B cell (primary cell): Measurements from ENCODE around the gene URGCP. TPM values are rescaled to one million over a fixed set of nuclear protein-coding genes. Genes with fewer than 3 reads are reported as not detected.

Experiments used
- ATAC-seq: fragments of 200-7000 bp; cut with Tn5 transposase; one replicate; pipeline ENCODE4 v1.10.0; 2021; ENCODE audit warnings: low read depth, mild to moderate bottlenecking, moderate number of reproducible peaks, moderate library complexity
- CTCF ChIA-PET: fragments of 350-600 bp; sonication (Branson Sonifier 250); formaldehyde crosslinking; loops from one replicate; lab custom pipeline; 2021; ENCODE audit warnings: antibody characterized with exemption, inconsistent platforms; lab: Charles Lee
- POLR2A ChIA-PET: fragments of 350-600 bp; sonication (Branson Sonifier 250); formaldehyde crosslinking; loops from one replicate; lab custom pipeline; 2021; ENCODE audit warnings: antibody characterized with exemption; lab: Charles Lee
- DNase-seq: peaks from one replicate; pipeline ENCODE4 v3.0.0; 2013
- H2AFZ ChIP-seq: 2 replicates; pipeline ENCODE4 v1.6.1; 2012; ENCODE audit warnings: mild to moderate bottlenecking, low read depth, low read length; ENCODE audit not compliant: insufficient read depth, poor library complexity, severe bottlenecking
- H3K27ac ChIP-seq, 2 donors: 1 replicate in 1 of 2; 2 replicates in 1 of 2; pipeline ENCODE4 v1.5.1; 2012 to 2013; ENCODE audit warnings: low read length in 2 of 2, mild to moderate bottlenecking in 2 of 2, moderate library complexity in 1 of 2
- H3K27me3 ChIP-seq, 4 experiments: fragments of 200-600 bp in 1 of 4; sonication (generic) in 1 of 4; replicated peaks in 1 of 4; 1 replicate in 2 of 4; 2 replicates in 2 of 4; pipeline versions ENCODE4 v1.6.1 to v1.7.0; 2013 to 2016; ENCODE audit warnings: low read length in 3 of 4, mild to moderate bottlenecking in 2 of 4, mixed read lengths in 1 of 4, moderate library complexity in 1 of 4; ENCODE audit not compliant: insufficient read depth in 4 of 4, control insufficient read depth in 3 of 4; ENCODE audit errors: control extremely low read depth in 1 of 4
- H3K36me3 ChIP-seq, 2 experiments: replicated peaks in 1 of 2; 1 replicate in 1 of 2; 2 replicates in 1 of 2; pipeline versions ENCODE4 v1.6.1 to v1.7.1; 2013; ENCODE audit warnings: low read length in 1 of 2; ENCODE audit not compliant: insufficient read depth in 2 of 2, control insufficient read depth in 1 of 2; ENCODE audit errors: control extremely low read depth in 1 of 2, extremely low read depth in 1 of 2
- H3K4me1 ChIP-seq, 2 donors: fragments of 200-600 bp in 1 of 2; sonication (generic) in 1 of 2; 1 replicate in 1 of 2; 2 replicates in 1 of 2; pipeline versions ENCODE4 v1.5.1 to v1.6.1; 2013 to 2017; ENCODE audit warnings: low read length in 2 of 2; ENCODE audit not compliant: control insufficient read depth in 2 of 2, insufficient read depth in 2 of 2
- H3K4me2 ChIP-seq: replicated peaks from 2 replicates; pipeline ENCODE3; 2012; ENCODE audit warnings: mild to moderate bottlenecking, low read depth, low read length; ENCODE audit not compliant: poor library complexity, severe bottlenecking
- H3K4me3 ChIP-seq, 5 experiments: fragments of 200-600 bp in 1 of 5; sonication (generic) in 1 of 5; 1 replicate in 3 of 5; 2 replicates in 2 of 5; pipeline versions ENCODE4 v1.5.1 to v1.7.0; 2011 to 2016; ENCODE audit warnings: low read length in 4 of 5, mild to moderate bottlenecking in 4 of 5, low read depth in 2 of 5, control low read depth in 1 of 5, moderate library complexity in 1 of 5; ENCODE audit not compliant: insufficient read depth in 1 of 5; ENCODE audit errors: control extremely low read depth in 1 of 5, extremely low read depth in 1 of 5
- H3K79me2 ChIP-seq: fragments of 200-600 bp; sonication (generic); one replicate; pipeline ENCODE4 v1.6.0; 2016; ENCODE audit warnings: low read length; ENCODE audit not compliant: control insufficient read depth, insufficient read depth
- H3K9ac ChIP-seq: fragments of 200-600 bp; sonication (generic); 2 replicates; pipeline ENCODE4 v1.6.1; 2017; ENCODE audit warnings: mild to moderate bottlenecking, low read length, moderate library complexity
- H3K9me3 ChIP-seq, 3 donors: one replicate each; pipeline versions ENCODE4 v1.6.1 to v1.7.1; 2013; ENCODE audit warnings: low read length in 2 of 3; ENCODE audit not compliant: control insufficient read depth in 2 of 3, insufficient read depth in 1 of 3; ENCODE audit errors: control extremely low read depth in 1 of 3
- H4K20me1 ChIP-seq: 2 replicates; pipeline ENCODE4 v1.6.0; 2012; ENCODE audit warnings: mild to moderate bottlenecking, low read length; ENCODE audit not compliant: insufficient read depth, control insufficient read depth, poor library complexity, severe bottlenecking
- H3K27ac Mint-ChIP-seq: one replicate; pipeline ENCODE4 v1.8.0; 2021; ENCODE audit warnings: mixed read lengths
- H3K27me3 Mint-ChIP-seq: one replicate; pipeline ENCODE4 v1.8.0; 2021; ENCODE audit warnings: mixed read lengths
- H3K4me1 Mint-ChIP-seq: one replicate; pipeline ENCODE4 v1.8.0; 2021; ENCODE audit warnings: mixed read lengths
- H3K4me3 Mint-ChIP-seq: one replicate; pipeline ENCODE4 v1.8.0; 2021; ENCODE audit warnings: mixed read lengths
- H3K9me3 Mint-ChIP-seq: one replicate; pipeline ENCODE4 v1.8.0; 2022; ENCODE audit warnings: mixed read lengths; ENCODE audit not compliant: insufficient read depth
- EZH2 ChIP-seq: IDR thresholded peaks from 2 replicates; pipeline ENCODE4 v1.6.1; 2012; ENCODE audit warnings: borderline replicate concordance, low read depth, mild to moderate bottlenecking, moderate library complexity, low read length; ENCODE audit not compliant: insufficient read depth, poor library complexity, severe bottlenecking
- WGBS: methylation state at CpG from one replicate; pipeline ENCODE4 v1.1.5; 2013; ENCODE audit warnings: missing lambda C conversion rate; ENCODE audit not compliant: insufficient coverage; 5-methylcytosine and 5-hydroxymethylcytosine counted together
- intact Hi-C: fragments of 100-400 bp; cut with micrococcal nuclease; formaldehyde crosslinking; loops from one replicate; pipeline ENCODE4 v1.10.0; 2022
- polyA plus RNA-seq: library from polyadenylated mRNA; depleted of rRNA; stranded (reverse); fragments of >200 nt; gene quantifications from 2 replicates; pipeline ENCODE4 v1.2.3, GENCODE V29; 2012
- total RNA-seq, 2 donors: library from RNA; stranded (reverse); fragments of 120-200 nt in 1 of 2; gene quantifications; 1 replicate in 1 of 2; 2 replicates in 1 of 2; pipeline versions ENCODE4 v1.2.3 to v1.2.4, GENCODE V29; 2013 to 2022
- TF ChIP-seq, protein P1 (sequence below): fragments of 200-600 bp; IDR thresholded peaks from one replicate; pipeline ENCODE4 v1.8.0; 2022; ENCODE audit warnings: antibody characterized with exemption, mild to moderate bottlenecking

The URGCP gene
- total and polyA plus RNA-seq, 2 donors (not counting 1 experiment from before 2014, with no cell fraction given) = 16.5 to 25.1 TPM

DNA sequence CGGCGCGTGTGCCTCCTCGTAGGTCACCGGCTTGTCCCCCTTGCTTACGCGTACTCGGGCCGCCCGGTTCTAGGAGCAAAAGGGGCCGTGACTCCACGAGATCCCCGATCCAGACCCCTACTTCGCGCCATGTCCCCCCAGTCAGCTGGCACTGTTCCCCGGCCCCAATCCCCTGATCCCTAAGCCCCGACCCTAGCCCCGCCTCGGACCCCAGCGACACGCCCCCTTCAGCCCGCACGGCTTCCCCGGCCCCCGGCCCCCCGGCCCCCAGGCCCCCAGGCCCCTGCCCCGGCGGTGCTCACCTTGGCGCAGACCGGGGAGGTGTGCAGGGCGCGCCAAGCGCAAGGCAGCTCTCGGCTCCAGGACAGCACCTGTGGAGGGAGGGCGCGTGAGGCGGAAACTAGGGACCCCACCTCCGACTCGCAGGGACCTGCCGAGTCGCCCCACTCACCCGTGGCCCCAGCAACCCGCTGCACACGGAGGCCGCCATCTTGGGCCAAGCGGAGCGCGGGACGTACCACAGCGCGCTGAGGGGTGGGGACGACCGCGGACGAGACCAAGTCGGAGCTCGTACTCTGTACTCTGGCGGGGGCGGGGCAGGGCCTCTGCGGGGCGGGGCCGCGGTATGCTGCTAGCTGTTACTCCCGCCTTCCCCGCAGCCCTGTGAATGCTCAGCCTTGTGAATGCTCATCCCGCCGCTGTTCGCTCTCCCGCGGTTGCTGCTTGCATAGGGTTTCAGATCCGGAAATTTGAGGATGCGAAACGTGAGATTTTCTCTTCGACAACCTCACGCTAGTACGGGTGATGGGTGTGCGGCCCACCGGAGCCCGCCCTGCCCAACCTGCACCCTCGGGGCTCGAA lies 37.2 kb downstream of the URGCP start, which contains the start of gene MRPS24:
Gene MRPS24, minus strand, starts transcription at position 512 of the 861 bp plus-strand sequence. Its CDS starts 22 bp downstream, at position 490.
- Histone ChIP-seq H3K9ac (peak within 1 kb of the TSS; percentile 79), H3K27ac (peak within 1 kb of the TSS; percentile 46 to 63), H3K4me1 (peaks cover 15 to 19% of the 10 kb centered on the region in 2 donors), H3K9me3 (peaks cover 0 to 3% (median 0%) of the 10 kb centered on the region in 3 donors), H3K4me2 (peak within 1 kb of the TSS; percentile 94), H3K4me3 (peak within 1 kb of the TSS; percentile 17 to 91 (median 70)), H3K27me3 (no peaks in the 10 kb centered on the region), H3K36me3 (peaks cover 0 to 17% of the 10 kb centered on the region in 2 experiments), H4K20me1 (no peaks in the 10 kb centered on the region), H2AFZ (peak within 1 kb of the TSS; percentile 97), H3K79me2 (no peaks in the 10 kb centered on the region)
- CTCF ChIA-PET = interaction anchor here (1.1 to 1.3 kb wide), 2 partner anchors 30 to 31 kb away, joined by 3 read pairs; no protein-coding TSS in a partner anchor
- Mint-ChIP-seq H3K9me3 (no peaks in the 10 kb centered on the region), H3K27ac (peak within 1 kb of the TSS; percentile 84), H3K4me3 (peak within 1 kb of the TSS; percentile 91), H3K27me3 (no peaks in the 10 kb centered on the region), H3K4me1 (peaks cover 22% of the 10 kb centered on the region)
- ATAC-seq = peak; percentile 100
- TF ChIP-seq, protein P1, sequence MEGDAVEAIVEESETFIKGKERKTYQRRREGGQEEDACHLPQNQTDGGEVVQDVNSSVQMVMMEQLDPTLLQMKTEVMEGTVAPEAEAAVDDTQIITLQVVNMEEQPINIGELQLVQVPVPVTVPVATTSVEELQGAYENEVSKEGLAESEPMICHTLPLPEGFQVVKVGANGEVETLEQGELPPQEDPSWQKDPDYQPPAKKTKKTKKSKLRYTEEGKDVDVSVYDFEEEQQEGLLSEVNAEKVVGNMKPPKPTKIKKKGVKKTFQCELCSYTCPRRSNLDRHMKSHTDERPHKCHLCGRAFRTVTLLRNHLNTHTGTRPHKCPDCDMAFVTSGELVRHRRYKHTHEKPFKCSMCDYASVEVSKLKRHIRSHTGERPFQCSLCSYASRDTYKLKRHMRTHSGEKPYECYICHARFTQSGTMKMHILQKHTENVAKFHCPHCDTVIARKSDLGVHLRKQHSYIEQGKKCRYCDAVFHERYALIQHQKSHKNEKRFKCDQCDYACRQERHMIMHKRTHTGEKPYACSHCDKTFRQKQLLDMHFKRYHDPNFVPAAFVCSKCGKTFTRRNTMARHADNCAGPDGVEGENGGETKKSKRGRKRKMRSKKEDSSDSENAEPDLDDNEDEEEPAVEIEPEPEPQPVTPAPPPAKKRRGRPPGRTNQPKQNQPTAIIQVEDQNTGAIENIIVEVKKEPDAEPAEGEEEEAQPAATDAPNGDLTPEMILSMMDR = no peak
- no peak for TF ChIP-seq EZH2
- intact Hi-C loops = loop anchor here (1.0 to 5.0 kb wide), 7 partner anchors 30 to 1986 kb away; partner anchors contain the start of genes COA1, MRPL32, NUDCD3 and PSMA2
- peak; percentile 95 for DNase-seq
- under 1% methylated on average over 58 of the region's 81 CpGs for WGBS
- POLR2A ChIA-PET = interaction anchor here (0.6 to 1.3 kb wide), 7 partner anchors 35 to 1113 kb away, joined by 3 to 10 read pairs (median 3); partner anchors contain the start of genes STK17A and UBE2D4
